Bone marrow (tissue), 2 donors: ENCODE results near the gene CFAP73.

Experiments
- DNase-seq, 2 donors: peaks; one replicate each; lab custom pipeline; 2025; lab: John Stamatoyannopoulos, UW

Gene CFAP73

GRCh38 chr12:113164014-113164413 lies 14.5 kb downstream of the CFAP73 start:
- no peak for DNase-seq

DNA sequence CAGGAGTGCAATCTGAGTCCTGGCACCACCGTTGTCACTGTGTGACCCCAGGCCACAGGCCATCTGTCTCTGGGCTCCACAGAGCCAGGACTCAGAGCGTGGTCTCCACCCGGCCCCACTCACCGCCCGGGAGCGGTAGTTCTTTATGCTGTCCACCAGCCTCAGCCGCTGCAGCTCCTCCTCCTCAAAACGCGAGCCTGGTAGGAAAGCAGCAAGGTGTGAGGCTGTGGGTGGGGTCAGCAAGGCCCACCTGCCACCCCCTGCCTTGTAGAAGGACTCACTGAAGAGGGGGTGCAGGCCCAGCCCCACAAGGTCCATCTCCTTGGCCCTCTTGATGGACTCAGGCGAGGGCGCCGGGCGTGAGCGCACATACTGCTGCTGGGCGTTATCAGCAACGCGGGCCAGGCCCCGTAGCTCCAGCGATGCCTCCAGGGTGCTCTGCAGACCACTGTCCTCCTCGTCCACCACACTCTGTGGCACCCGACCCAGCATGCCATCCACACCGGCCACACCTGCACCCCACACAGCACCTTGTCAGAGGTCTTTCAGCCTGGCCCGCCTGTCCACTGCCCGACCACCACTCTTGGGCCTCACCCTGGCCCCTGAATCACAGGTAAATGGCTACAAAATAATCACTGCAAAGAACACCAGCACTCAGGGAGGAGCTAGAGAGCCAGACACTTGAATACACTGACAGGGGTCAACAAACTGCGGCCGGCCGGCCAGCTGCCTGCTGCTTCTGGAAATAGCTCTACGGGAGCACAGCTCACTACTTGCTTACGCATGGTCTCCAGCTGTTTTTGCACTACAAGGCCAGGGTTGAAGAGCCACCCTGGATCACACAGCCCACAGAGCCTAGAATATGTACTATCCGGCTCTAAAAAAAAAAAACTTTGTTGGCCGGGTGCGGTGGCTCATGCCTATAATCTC lies 16.3 kb downstream of the CFAP73 start:
- DNase-seq = no peak

- DNase-seq = no peak
Measured at GRCh38 chr12:113167868-113168267, 18.3 kb downstream of the CFAP73 start.

DNA sequence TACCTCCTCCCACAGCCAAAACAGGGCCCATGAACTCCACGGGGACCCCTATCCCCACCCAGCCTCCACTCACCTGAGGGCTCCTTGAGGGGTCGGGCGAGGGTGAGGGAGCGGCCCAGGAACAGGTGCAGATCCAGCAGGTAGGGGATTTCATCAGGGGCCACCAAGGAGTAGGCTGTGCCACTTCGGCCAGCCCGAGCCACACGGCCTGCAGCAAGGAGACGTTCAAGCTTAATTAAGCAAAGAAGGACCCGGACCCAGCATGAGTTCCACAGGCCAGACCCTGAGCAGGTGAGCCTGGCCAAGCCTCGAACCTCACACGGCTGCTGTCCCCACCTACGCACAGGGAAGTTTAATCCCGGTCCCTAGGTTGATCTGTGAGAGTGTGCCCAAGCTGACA lies 20.2 kb downstream of the CFAP73 start:
- DNase-seq = no peak

- no peak for DNase-seq
Measured at GRCh38 chr12:113170457-113170856, 20.9 kb downstream of the CFAP73 start.

GRCh38 chr12:113170926-113171325 lies 21.4 kb downstream of the CFAP73 start:
- no peak for DNase-seq

DNA sequence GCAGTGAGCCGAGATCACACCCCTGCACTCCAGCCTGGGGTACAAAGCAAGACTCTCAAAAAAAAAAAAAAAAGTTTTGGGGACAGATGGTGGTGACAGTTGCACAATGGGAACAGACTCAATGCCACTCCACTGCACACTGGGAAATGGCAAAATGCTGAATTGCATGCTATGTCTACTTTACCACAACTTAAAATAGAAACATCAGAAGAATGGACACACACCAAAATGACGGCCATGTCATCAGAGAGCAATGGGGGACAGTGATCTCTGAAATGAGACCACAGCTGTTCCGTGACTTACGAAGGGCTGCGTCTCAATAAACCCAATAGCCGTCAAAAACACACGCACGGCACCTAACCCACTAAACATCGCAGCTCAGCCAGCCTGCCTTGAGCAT lies 22.0 kb downstream of the CFAP73 start:
- no peak for DNase-seq

DNA sequence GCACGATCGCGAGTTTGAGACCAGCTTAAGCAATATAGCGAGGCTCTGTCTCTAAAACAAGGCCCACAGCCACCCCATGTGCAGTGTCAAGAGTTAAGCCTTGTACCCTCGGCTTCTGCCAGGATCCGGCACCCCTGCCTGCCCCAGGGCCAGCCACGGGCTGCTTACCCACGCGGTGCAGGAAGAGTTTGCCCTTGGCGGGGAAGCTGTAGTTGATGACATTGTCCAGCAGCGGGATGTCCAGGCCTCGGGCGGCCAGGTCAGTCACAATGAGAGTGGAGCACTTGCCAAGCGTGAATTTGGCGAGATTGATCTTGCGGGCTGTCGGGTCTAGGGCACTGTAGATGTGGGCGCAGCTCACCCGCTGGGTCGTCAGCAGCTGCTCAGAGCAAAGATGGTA lies 22.7 kb downstream of the CFAP73 start:
- no peak for DNase-seq

DNA sequence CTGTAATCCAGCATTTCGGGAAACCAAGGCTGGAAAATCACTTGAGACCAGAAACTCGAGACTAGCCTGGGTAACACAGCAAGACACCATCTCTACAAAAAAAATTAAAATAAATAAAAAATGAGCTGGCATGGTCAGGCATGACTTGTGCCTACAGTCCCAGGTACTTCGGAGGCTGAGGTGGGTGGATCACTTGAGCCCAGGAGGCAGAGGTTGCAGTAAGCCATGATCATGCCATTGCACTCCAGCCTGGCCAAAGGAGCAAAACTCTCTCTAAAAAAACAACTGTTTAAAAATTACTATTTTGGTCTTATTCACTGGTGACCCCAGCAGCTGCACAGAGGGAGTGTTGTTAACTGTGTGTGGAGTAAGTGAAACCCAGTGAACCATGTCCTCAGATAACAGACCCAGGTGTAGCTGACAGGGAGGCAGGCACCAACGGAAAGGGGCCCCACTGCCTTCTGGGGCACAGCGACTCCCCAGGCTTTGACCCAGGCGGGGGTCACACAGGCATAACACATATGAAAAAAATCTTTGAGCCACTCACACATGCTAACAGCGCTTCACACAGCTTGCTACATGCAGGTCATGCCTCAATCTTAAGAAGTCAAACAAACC lies 23.7 kb downstream of the CFAP73 start:
- DNase-seq = no peak

- peak; percentile 12 to 40 for DNase-seq
Measured at GRCh38 chr12:113174461-113175384, 25.2 kb downstream of the CFAP73 start.

DNA sequence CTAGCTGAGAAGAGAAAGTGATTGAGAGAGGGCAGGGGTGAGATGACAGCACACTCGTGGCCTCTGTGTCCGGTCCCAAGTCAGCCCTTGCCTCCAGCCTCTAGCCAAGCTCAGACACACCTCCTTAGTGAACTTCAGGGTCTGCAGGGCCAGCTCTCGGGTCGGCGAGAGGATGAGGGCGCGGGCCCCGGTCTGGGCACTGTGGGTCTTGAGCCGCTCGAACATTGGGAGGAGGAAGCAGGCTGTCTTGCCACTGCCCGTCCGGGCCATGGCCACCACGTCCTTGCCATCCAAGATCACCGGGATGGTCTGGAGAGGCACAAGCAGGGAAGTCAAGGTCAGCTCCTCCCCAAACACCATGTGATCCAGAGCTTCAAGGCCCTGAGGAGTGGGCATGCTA lies 29.5 kb downstream of the CFAP73 start:
- DNase-seq = no peak

DNA sequence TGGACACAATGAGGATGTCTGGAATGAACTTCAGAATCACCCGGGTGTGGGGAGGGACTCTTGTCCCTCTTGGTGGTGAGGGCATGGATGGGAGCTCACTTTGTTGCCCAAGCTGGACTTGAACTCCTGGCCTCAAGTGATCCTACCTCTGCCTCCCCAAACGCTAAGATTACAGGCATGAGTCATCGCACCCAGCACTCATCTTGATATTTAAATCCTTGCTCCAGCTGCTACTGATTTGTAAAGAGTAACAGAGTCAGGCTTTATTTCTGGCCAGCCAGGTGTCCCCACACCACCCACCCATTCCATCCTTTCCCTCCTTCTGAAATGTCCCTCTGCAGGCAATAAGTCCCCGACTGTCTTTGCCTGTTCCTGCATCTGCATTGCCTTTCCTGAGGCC lies 30.8 kb downstream of the CFAP73 start:
- DNase-seq = no peak

DNA sequence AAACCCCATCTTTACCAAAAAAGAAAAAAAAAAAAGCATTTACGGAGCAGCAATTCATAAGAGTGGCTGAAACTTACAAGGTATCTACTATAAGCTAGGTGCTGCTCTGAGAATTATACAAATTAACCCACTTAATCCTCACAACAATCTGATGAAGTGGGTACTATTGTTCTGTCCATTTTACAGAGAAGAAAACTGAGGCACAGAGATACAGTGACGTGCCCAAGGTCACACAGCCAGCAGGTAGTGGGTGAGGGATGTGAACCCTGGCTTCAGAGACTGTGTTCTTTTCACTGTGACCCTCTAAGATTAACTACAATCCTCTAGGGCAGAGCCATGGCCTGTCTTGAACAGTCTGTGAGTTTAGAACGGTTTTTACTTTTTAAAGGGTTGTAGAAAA lies 32.5 kb downstream of the CFAP73 start:
- DNase-seq = no peak

- no peak for DNase-seq
Measured at GRCh38 chr12:113183030-113183589, 33.6 kb downstream of the CFAP73 start.

- no peak for DNase-seq
Measured at GRCh38 chr12:113184098-113184899, 34.8 kb downstream of the CFAP73 start.

DNA sequence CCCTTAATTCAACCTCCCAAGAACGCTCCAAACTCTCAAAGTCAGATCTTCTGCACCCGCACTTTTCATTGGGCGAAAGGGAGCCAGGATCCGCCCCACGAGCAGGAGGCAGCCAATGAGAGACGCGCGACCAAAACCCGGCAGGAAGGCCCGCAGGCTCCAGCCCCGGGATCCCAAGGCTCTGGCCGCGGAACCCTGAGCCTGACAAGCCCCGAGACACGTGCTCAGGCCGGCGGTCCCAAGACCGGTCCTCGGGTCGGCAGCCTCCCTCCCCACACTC lies 35.3 kb downstream of the CFAP73 start:
- peak; percentile 85 to 92 for DNase-seq

DNA sequence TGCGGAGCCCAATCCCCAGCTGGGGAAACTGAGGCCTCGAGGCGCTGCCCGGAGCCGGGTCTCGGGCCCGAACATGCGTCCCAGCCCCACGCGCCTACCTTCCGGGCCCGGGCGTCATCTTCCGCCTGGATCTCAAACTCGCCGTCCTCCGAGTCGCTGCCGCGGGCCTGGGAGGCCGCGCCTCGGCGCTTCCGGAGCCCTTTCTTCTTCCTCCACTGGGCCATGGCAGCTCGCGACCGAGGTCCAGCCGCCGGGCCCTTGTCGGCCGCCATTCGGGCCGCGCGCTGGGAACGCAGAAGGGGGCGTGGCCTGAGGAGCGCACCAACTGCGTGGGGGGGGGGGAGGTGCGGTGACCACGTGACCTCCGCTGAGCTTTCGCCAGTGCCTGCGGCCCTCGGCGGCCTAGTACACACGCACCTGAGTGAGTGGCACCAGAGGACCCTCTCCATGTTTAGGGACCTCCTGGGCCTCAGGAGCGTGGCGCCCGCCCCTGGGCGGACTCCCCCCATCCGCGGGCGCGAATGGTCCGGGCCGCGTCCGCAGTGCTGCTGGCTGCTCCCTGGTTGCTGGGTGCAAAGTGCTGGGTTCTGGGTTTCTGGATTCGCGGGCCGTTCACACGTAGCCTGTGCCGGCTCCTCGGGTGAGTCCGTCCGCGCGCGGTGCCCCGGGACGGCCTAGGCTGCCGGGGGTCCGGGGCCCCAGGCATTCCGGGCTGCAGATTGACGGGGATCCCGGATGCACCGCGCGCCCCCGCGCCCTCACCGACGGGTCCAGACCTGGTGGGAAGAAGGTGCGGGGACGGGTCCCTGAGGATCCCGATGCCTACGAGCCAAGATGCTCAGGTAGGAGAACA lies 35.9 kb downstream of the CFAP73 start, which contains the start of the genes DDX54 and RITA1:
DDX54 (minus strand) TSS at position 299 of the 853 bp plus-strand sequence; CDS start at position 272, 27 bp downstream.
RITA1 (plus strand) TSS at position 542 of the 853 bp plus-strand sequence. CDS start 1,026 bp downstream, outside the sequence.
- DNase-seq = peak; percentile 46 to 93

DNA sequence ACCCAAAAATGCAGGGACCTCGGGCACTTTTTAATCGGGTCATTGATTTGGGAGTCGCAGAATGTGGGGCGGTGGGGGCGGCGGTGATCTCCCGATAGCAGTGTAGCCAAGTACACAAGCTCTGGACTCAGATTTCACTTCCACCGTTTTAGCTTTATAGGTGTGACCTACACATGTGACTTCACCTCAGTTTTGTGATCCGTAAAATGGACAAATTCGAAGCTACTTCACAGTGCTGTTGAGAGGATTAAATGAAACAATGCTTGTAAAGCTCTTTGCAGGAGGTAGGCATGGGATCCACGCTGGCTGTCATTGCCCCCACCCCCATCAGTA lies 36.5 kb downstream of the CFAP73 start:
- no peak for DNase-seq

DNA sequence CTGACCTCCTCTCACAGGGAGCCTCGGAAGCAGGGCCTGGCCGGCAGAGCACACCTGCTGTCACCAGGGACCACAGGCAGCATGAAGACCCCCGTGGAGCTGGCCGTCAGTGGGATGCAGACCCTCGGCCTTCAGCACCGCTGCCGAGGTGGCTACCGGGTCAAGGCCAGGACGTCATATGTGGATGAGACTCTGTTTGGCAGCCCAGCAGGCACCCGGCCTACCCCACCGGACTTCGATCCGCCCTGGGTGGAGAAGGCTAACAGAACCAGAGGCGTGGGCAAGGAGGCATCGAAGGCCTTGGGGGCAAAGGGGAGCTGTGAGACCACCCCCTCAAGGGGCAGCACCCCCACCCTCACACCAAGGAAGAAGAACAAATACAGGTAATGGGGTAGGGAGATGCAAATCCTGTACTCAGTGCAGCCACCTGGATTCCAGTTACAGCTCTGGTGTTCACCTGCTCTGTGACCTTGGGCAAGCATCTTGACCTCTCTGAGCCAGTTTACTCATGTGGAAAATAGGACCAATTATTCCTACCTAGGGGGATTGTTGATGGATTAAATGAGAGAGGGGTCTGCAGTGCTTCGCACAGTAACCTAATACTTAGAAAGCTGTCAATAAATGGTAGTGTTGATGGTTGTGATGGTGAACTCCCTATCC lies 37.3 kb downstream of the CFAP73 start:
- no peak for DNase-seq

GRCh38 chr12:113189361-113189760 lies 39.8 kb downstream of the CFAP73 start:
- no peak for DNase-seq
